Activated B cell treated with CpG ODN at 0.5 μM for 24 hours (primary cell): ENCODE measurements around the gene EFCAB12. TPM values are rescaled to one million over a fixed set of nuclear protein-coding genes. Genes with fewer than 3 reads are reported as not detected.

ENCODE experiments used
- ATAC-seq: fragments of 200-7000 bp; cut with Tn5 transposase; one replicate; pipeline ENCODE4 v1.10.0; 2021; ENCODE audit warnings: low read depth, mild to moderate bottlenecking, moderate library complexity
- CTCF ChIA-PET: fragments of 350-600 bp; sonication (Branson Sonifier 250); formaldehyde crosslinking; loops from one replicate; lab custom pipeline; 2021; ENCODE audit warnings: antibody characterized with exemption; lab: Charles Lee
- POLR2A ChIA-PET: fragments of 350-600 bp; sonication (Branson Sonifier 250); formaldehyde crosslinking; loops from one replicate; lab custom pipeline; 2021; ENCODE audit warnings: antibody characterized with exemption; lab: Charles Lee
- DNase-seq: peaks from one replicate; pipeline ENCODE4 v3.0.0; 2022
- H3K27ac Mint-ChIP-seq: one replicate; pipeline ENCODE4 v1.8.0; 2020; ENCODE audit warnings: mixed read lengths
- H3K27me3 Mint-ChIP-seq: one replicate; pipeline ENCODE4 v1.8.0; 2021; ENCODE audit warnings: mixed read lengths
- H3K36me3 Mint-ChIP-seq: one replicate; pipeline ENCODE4 v1.8.0; 2021; ENCODE audit warnings: low read depth, mixed read lengths
- H3K4me1 Mint-ChIP-seq: one replicate; pipeline ENCODE4 v1.8.0; 2021; ENCODE audit warnings: mixed read lengths
- H3K4me3 Mint-ChIP-seq: one replicate; pipeline ENCODE4 v1.8.0; 2020; ENCODE audit warnings: mild to moderate bottlenecking, mixed read lengths
- H3K9me3 Mint-ChIP-seq: one replicate; pipeline ENCODE4 v1.8.0; 2020; ENCODE audit warnings: mixed read lengths
- CTCF ChIP-seq: fragments of 200-600 bp; IDR thresholded peaks from one replicate; pipeline ENCODE4 v1.8.0; 2022; ENCODE audit warnings: antibody characterized with exemption, mild to moderate bottlenecking
- intact Hi-C: fragments of 100-400 bp; cut with micrococcal nuclease; formaldehyde crosslinking; loops from one replicate; pipeline ENCODE4 v1.15.1; 2024
- total RNA-seq: library from RNA; stranded (reverse); gene quantifications from 2 replicates; pipeline ENCODE4 v1.2.3, GENCODE V29; 2022

EFCAB12 gene
- total RNA-seq, 1 donor from 2014 or later, result 1.8 TPM

- Mint-ChIP-seq H3K9me3 (no peaks in the 10 kb centered on the region), H3K27ac (peak overlapping the region; percentile 50), H3K36me3 (no peaks in the 10 kb centered on the region), H3K4me1 (peaks cover 19% of the 10 kb centered on the region), H3K27me3 (no peaks in the 10 kb centered on the region), H3K4me3 (no peak overlapping the region)
- ChIA-PET CTCF (no interaction called here), POLR2A (interaction anchor here (1.1 to 1.2 kb wide), 2 partner anchors 10 to 30 kb away, joined by 3 to 8 read pairs; partner anchors contain the start of genes IFT122 and MBD4)
- ATAC-seq, result no peak
- intact Hi-C loops, result no loop called here
- TF ChIP-seq CTCF, result no peak
- DNase-seq, result no peak
Measured at GRCh38 chr3:129409541-129409940, 18.9 kb downstream of the EFCAB12 start.

GRCh38 chr3:129404610-129405009 lies 23.8 kb downstream of the EFCAB12 start:
- intact Hi-C loops, result no loop called here
- DNase-seq (no peak), ATAC-seq (no peak)
- Mint-ChIP-seq H3K9me3 (no peaks in the 10 kb centered on the region), H3K36me3 (no peaks in the 10 kb centered on the region), H3K4me1 (peaks cover 19% of the 10 kb centered on the region), H3K27ac (no peak overlapping the region), H3K27me3 (no peaks in the 10 kb centered on the region), H3K4me3 (no peak overlapping the region)
- ChIA-PET POLR2A (no interaction called here), CTCF (no interaction called here)
- TF ChIP-seq CTCF, result no peak

GRCh38 chr3:129404130-129404529 lies 24.3 kb downstream of the EFCAB12 start:
- Mint-ChIP-seq H3K9me3 (no peaks in the 10 kb centered on the region), H3K4me1 (peaks cover 19% of the 10 kb centered on the region), H3K36me3 (peaks cover 4% of the 10 kb centered on the region), H3K27me3 (no peaks in the 10 kb centered on the region), H3K27ac (no peak overlapping the region), H3K4me3 (no peak overlapping the region)
- no peak for TF ChIP-seq CTCF
- CTCF ChIA-PET, result no interaction called here
- DNase-seq (no peak), ATAC-seq (no peak)
- POLR2A ChIA-PET, result interaction anchor here (1.1 kb wide), 1 partner anchor 10 kb away, joined by 5 read pairs; no protein-coding TSS in a partner anchor
- intact Hi-C loops, result no loop called here

GRCh38 chr3:129403450-129403849 lies 25.0 kb downstream of the EFCAB12 start:
- no peak for TF ChIP-seq CTCF
- ChIA-PET POLR2A (interaction anchor here (1.1 kb wide), 1 partner anchor 11 kb away, joined by 5 read pairs; no protein-coding TSS in a partner anchor), CTCF (no interaction called here)
- no peak for DNase-seq
- Mint-ChIP-seq H3K27ac (no peak overlapping the region), H3K4me3 (no peak overlapping the region), H3K9me3 (no peaks in the 10 kb centered on the region), H3K4me1 (peaks cover 19% of the 10 kb centered on the region), H3K27me3 (no peaks in the 10 kb centered on the region), H3K36me3 (peaks cover 8% of the 10 kb centered on the region)
- intact Hi-C loops, result no loop called here
- no peak for ATAC-seq

- peaks cover 8% of the 10 kb centered on the region for H3K36me3 Mint-ChIP-seq
- H3K9me3 Mint-ChIP-seq, result no peaks in the 10 kb centered on the region
- DNase-seq (no peak), ATAC-seq (no peak)
- ChIA-PET POLR2A (no interaction called here), CTCF (no interaction called here)
- peaks cover 26% of the 10 kb centered on the region for H3K4me1 Mint-ChIP-seq
- H3K4me3 Mint-ChIP-seq, result no peak overlapping the region
- no peak overlapping the region for H3K27ac Mint-ChIP-seq
- no peak for TF ChIP-seq CTCF
- no peaks in the 10 kb centered on the region for H3K27me3 Mint-ChIP-seq
- intact Hi-C loops, result no loop called here
Measured at GRCh38 chr3:129402616-129403015, 25.8 kb downstream of the EFCAB12 start.
